Tibial artery (tissue), 4 donors: Measurements from ENCODE around the gene THBS2.
"Not testable (repeated sequence)": the region's sequence is repeated elsewhere in the genome, so short reads cannot be mapped to it uniquely, and the experiment has no call there.

Source experiments
- DNase-seq, 2 donors: peaks; one replicate each; pipeline ENCODE4 v3.0.0-alpha.2; 2019
- H3K27ac ChIP-seq, 2 donors: fragments of 200-600 bp; sonication (generic) in 1 of 2; 1 replicate in 1 of 2; 2 replicates in 1 of 2; pipeline ENCODE4 v1.5.1; 2018 to 2019; ENCODE audit warnings: mild to moderate bottlenecking in 1 of 2
- H3K27me3 ChIP-seq, 2 donors: fragments of 200-600 bp; sonication (generic) in 1 of 2; one replicate each; pipeline versions ENCODE4 v1.5.1 to v1.6.0; 2016 to 2019
- H3K36me3 ChIP-seq, 3 donors: fragments of 200-600 bp; sonication (generic) in 2 of 3; one replicate each; pipeline ENCODE4 v1.5.1; 2016 to 2019; ENCODE audit warnings: mild to moderate bottlenecking in 2 of 3
- H3K4me1 ChIP-seq, 4 donors: fragments of 200-600 bp; sonication (generic) in 2 of 4; 1 replicate in 3 of 4; 2 replicates in 1 of 4; pipeline ENCODE4 v1.5.1; 2016 to 2019
- H3K4me3 ChIP-seq, 2 donors: fragments of 200-600 bp; sonication (generic) in 1 of 2; 1 replicate in 1 of 2; 2 replicates in 1 of 2; pipeline ENCODE4 v1.5.1; 2018 to 2019; ENCODE audit warnings: mild to moderate bottlenecking in 2 of 2
- H3K9me3 ChIP-seq, 3 donors: fragments of 200-600 bp; sonication (generic) in 1 of 3; one replicate each; pipeline ENCODE4 v1.5.1; 2016 to 2019
- CTCF ChIP-seq, 2 experiments: fragments of 200-600 bp in 1 of 2; fragments of 450-650 bp in 1 of 2; IDR thresholded peaks; one replicate each; pipeline ENCODE4 v1.5.1; 2017 to 2019; ENCODE audit warnings: antibody characterized with exemption in 2 of 2, mild to moderate bottlenecking in 1 of 2, moderate library complexity in 1 of 2
- intact Hi-C: fragments of 100-400 bp; cut with DNase I; formaldehyde crosslinking; loops from one replicate; pipeline ENCODE4 v1.15.0; 2023; ENCODE audit warnings: low total_unique reads

Gene THBS2

GRCh38 chr6:169200893-169201514 is 52.6 kb downstream of the THBS2 start:
- no peak for DNase-seq
- Histone ChIP-seq H3K9me3 (no peaks in the 10 kb centered on the region), H3K27ac (no peak overlapping the region), H3K4me1 (peaks cover 0 to 11% (median 2%) of the 10 kb centered on the region in 4 donors), H3K27me3 (no peaks in the 10 kb centered on the region), H3K4me3 (no peak overlapping the region), H3K36me3 (no peaks in the 10 kb centered on the region)
- intact Hi-C loops: no loop called here
- no peak for TF ChIP-seq CTCF (IDR thresholded peaks at IDR 0.05)

GRCh38 chr6:169199625-169200335 is 53.9 kb downstream of the THBS2 start:
- intact Hi-C loops: no loop called here
- H3K4me3 ChIP-seq: no peak overlapping the region
- no peak for DNase-seq
- no peaks in the 10 kb centered on the region for H3K9me3 ChIP-seq
- H3K27me3 ChIP-seq: no peaks in the 10 kb centered on the region
- TF ChIP-seq CTCF (IDR thresholded peaks at IDR 0.05): no peak
- H3K27ac ChIP-seq: no peak overlapping the region
- H3K36me3 ChIP-seq: no peaks in the 10 kb centered on the region
- peaks cover 0 to 9% (median 3%) of the 10 kb centered on the region in 4 donors for H3K4me1 ChIP-seq

- H3K27ac ChIP-seq: no peak overlapping the region
- H3K4me1 ChIP-seq: peaks cover 0 to 18% (median 8%) of the 10 kb centered on the region in 4 donors
- H3K27me3 ChIP-seq: no peaks in the 10 kb centered on the region
- no peak for DNase-seq
- no peaks in the 10 kb centered on the region for H3K9me3 ChIP-seq
- intact Hi-C loops: no loop called here
- no peak for TF ChIP-seq CTCF (IDR thresholded peaks at IDR 0.05)
- H3K36me3 ChIP-seq: no peaks in the 10 kb centered on the region
- no peak overlapping the region for H3K4me3 ChIP-seq
Measured at GRCh38 chr6:169198885-169199284, 54.8 kb downstream of the THBS2 start.

GRCh38 chr6:169197929-169198328 is 55.7 kb downstream of the THBS2 start:
- H3K36me3 ChIP-seq, H3K4me3 ChIP-seq, intact Hi-C loops, H3K27me3 ChIP-seq, H3K27ac ChIP-seq, H3K9me3 ChIP-seq, DNase-seq: not testable (repeated sequence)
- peaks cover 0 to 21% (median 8%) of the 10 kb centered on the region in 4 donors for H3K4me1 ChIP-seq

GRCh38 chr6:169196279-169196678 is 57.4 kb downstream of the THBS2 start:
- H3K4me3 ChIP-seq, H3K9me3 ChIP-seq, H3K27me3 ChIP-seq, intact Hi-C loops, H3K36me3 ChIP-seq, DNase-seq, H3K27ac ChIP-seq: not testable (repeated sequence)
- H3K4me1 ChIP-seq: peaks cover under 1 to 32% (median 11%) of the 10 kb centered on the region in 4 donors

- no peak for DNase-seq
- intact Hi-C loops: no loop called here
- Histone ChIP-seq H3K4me1 (peaks cover 7 to 47% (median 24%) of the 10 kb centered on the region in 4 donors), H3K27ac (peak overlapping the region; percentile 42 to 79), H3K27me3 (no peaks in the 10 kb centered on the region), H3K36me3 (no peaks in the 10 kb centered on the region), H3K9me3 (no peaks in the 10 kb centered on the region), H3K4me3 (no peak overlapping the region)
- TF ChIP-seq CTCF (IDR thresholded peaks at IDR 0.05): no peak
Measured at GRCh38 chr6:169194737-169195136, 58.9 kb downstream of the THBS2 start.
